ENCODE results near the gene ELMOD3. TPM values are rescaled to one million over a fixed set of nuclear protein-coding genes. Genes with fewer than 3 reads are reported as not detected.
"Not testable (repeated sequence)": the region's sequence is repeated elsewhere in the genome, so short reads cannot be mapped to it uniquely, and the experiment has no call there.

ELMOD3 gene
- polyA plus RNA-seq, 3 donors = 24.3 to 28.6 (median 25.1) TPM

GRCh38 chr2:85438201-85439024 is 83.8 kb downstream of the ELMOD3 start:
- DNase-seq (ENCODE audit: low read depth in 3 of 3, low spot score in 2 of 3) = no peak

GRCh38 chr2:85439025-85439472 is 84.5 kb downstream of the ELMOD3 start:
- DNase-seq (ENCODE audit: low read depth in 3 of 3, low spot score in 2 of 3) = no peak

GRCh38 chr2:85439569-85439968 is 85.0 kb downstream of the ELMOD3 start:
- DNase-seq (ENCODE audit: low read depth in 3 of 3, low spot score in 2 of 3) = not testable (repeated sequence)

- DNase-seq (ENCODE audit: low read depth in 3 of 3, low spot score in 2 of 3) = no peak
These were observed 85.4 kb downstream of the ELMOD3 start for GRCh38 chr2:85439986-85440385.

- no peak for DNase-seq (ENCODE audit: low read depth in 3 of 3, low spot score in 2 of 3)
These were observed 86.2 kb downstream of the ELMOD3 start for GRCh38 chr2:85440729-85441128.

Other genes with a start within 250 kb of the ELMOD3 start
- 10 to 100 TPM; 39.7 to 44.7 (median 42.9) TPM for gene TCF7L1, start 221.4 kb upstream of the ELMOD3 start, polyA plus RNA-seq (ENCODE audit: insufficient read length in 3 of 3)
- gene TGOLN2, start 26.8 kb upstream of the ELMOD3 start, polyA plus RNA-seq (ENCODE audit: insufficient read length in 3 of 3) = 100 to 1,000 TPM; 114 to 125 (median 124) TPM
- gene RETSAT, start 241 bp upstream of the ELMOD3 start, polyA plus RNA-seq (ENCODE audit: insufficient read length in 3 of 3) = 10 to 100 TPM; 14.2 to 26.0 (median 25.2) TPM
- gene CAPG, start 55.6 kb downstream of the ELMOD3 start, polyA plus RNA-seq (ENCODE audit: insufficient read length in 3 of 3) = 100 to 1,000 TPM in 2 of 3 donors, 10 to 100 TPM in 1; 94.7 to 131 (median 105) TPM
- under 1 TPM; 0.50 to 0.83 (median 0.82) TPM for gene SH2D6, start 63.9 kb downstream of the ELMOD3 start, polyA plus RNA-seq (ENCODE audit: insufficient read length in 3 of 3)
- gene MAT2A, start 184.4 kb downstream of the ELMOD3 start, polyA plus RNA-seq (ENCODE audit: insufficient read length in 3 of 3) = 100 to 1,000 TPM; 325 to 366 (median 347) TPM
- 10 to 100 TPM; 37.7 to 41.8 (median 38.1) TPM for gene GGCX, start 206.7 kb downstream of the ELMOD3 start, polyA plus RNA-seq (ENCODE audit: insufficient read length in 3 of 3)
- gene VAMP8, start 222.8 kb downstream of the ELMOD3 start, polyA plus RNA-seq (ENCODE audit: insufficient read length in 3 of 3) = 100 to 1,000 TPM in 2 of 3 donors, 10 to 100 TPM in 1; 92.1 to 124 (median 118) TPM
- 10 to 100 TPM; 39.0 to 51.5 (median 47.0) TPM for gene VAMP5, start 229.7 kb downstream of the ELMOD3 start, polyA plus RNA-seq (ENCODE audit: insufficient read length in 3 of 3)
- 100 to 1,000 TPM; 144 to 158 (median 144) TPM for gene RNF181, start 241.0 kb downstream of the ELMOD3 start, polyA plus RNA-seq (ENCODE audit: insufficient read length in 3 of 3)
- 10 to 100 TPM; 33.2 to 35.6 (median 33.9) TPM for gene TMEM150A, start 247.9 kb downstream of the ELMOD3 start, polyA plus RNA-seq (ENCODE audit: insufficient read length in 3 of 3)

Data from right renal cortex interstitium (tissue), 3 donors.